NB4 (cell line): Measurements from ENCODE around the gene TEX54.

Experiments used
- CTCF ChIP-seq: IDR thresholded peaks from one replicate; pipeline ENCODE4 v1.5.1; 2012; ENCODE audit warnings: low read depth, low read length
- POLR2A ChIP-seq: IDR thresholded peaks from 2 replicates; pipeline ENCODE4 v1.6.1; 2011; ENCODE audit warnings: mild to moderate bottlenecking; ENCODE audit not compliant: insufficient read length; ENCODE audit errors: extremely low read depth

GRCh38 chr11:62856333-62856895 lies 23.8 kb upstream of the TEX54 start:
- no peak for TF ChIP-seq CTCF
- no peak for TF ChIP-seq POLR2A
